CD8-positive, alpha-beta memory T cell (primary cell): Measurements from ENCODE around the gene MACROH2A2. TPM values are rescaled to one million over a fixed set of nuclear protein-coding genes. Genes with fewer than 3 reads are reported as not detected.
A peak's percentile ranks its signal among the peaks of the same experiment; 100 is the strongest.
"Not testable (repeated sequence)": the region's sequence is repeated elsewhere in the genome, so short reads cannot be mapped to it uniquely, and the experiment has no call there.

Experiments used
- CTCF ChIA-PET: fragments of 350-600 bp; sonication (Branson Sonifier 250); formaldehyde crosslinking; loops from one replicate; lab custom pipeline; 2021; ENCODE audit warnings: antibody characterized with exemption; lab: Charles Lee
- POLR2A ChIA-PET: fragments of 350-600 bp; sonication (Branson Sonifier 250); formaldehyde crosslinking; loops from one replicate; lab custom pipeline; 2021; ENCODE audit warnings: antibody characterized with exemption; lab: Charles Lee
- DNase-seq, 5 donors: peaks; one replicate each; pipeline versions ENCODE4 v3.0.0 to v3.0.0-alpha.2; 2020 to 2022; ENCODE audit warnings: mixed read lengths in 1 of 5
- H3K27ac ChIP-seq: one replicate; pipeline ENCODE4 v1.7.0; 2013; ENCODE audit warnings: low read depth, mild to moderate bottlenecking, low read length, moderate library complexity
- H3K27me3 ChIP-seq: 2 replicates; pipeline ENCODE4 v1.7.0; 2013; ENCODE audit warnings: low read length, mild to moderate bottlenecking; ENCODE audit not compliant: insufficient read depth, poor library complexity, severe bottlenecking
- H3K36me3 ChIP-seq: 2 replicates; pipeline ENCODE4 v1.7.0; 2013; ENCODE audit warnings: mild to moderate bottlenecking, low read length, moderate library complexity; ENCODE audit not compliant: insufficient read depth
- H3K4me1 ChIP-seq: 2 replicates; pipeline ENCODE4 v1.7.0; 2013; ENCODE audit warnings: mild to moderate bottlenecking, low read length, moderate library complexity; ENCODE audit not compliant: insufficient read depth
- H3K4me3 ChIP-seq: 2 replicates; pipeline ENCODE4 v1.7.0; 2013; ENCODE audit warnings: mild to moderate bottlenecking, low read length
- H3K9me3 ChIP-seq: 2 replicates; pipeline ENCODE4 v1.7.0; 2013; ENCODE audit warnings: mild to moderate bottlenecking, low read length
- H3K27ac Mint-ChIP-seq, 8 donors: one replicate each; pipeline ENCODE4 v1.8.0; 2020 to 2021; ENCODE audit warnings: mixed read lengths in 8 of 8, mild to moderate bottlenecking in 6 of 8, inconsistent platforms in 3 of 8, moderate library complexity in 3 of 8
- H3K27me3 Mint-ChIP-seq, 2 donors: one replicate each; pipeline ENCODE4 v1.8.0; 2020 to 2021; ENCODE audit warnings: mixed read lengths in 2 of 2, mild to moderate bottlenecking in 1 of 2, moderate library complexity in 1 of 2
- H3K36me3 Mint-ChIP-seq, 3 donors: one replicate each; pipeline ENCODE4 v1.8.0; 2020 to 2021; ENCODE audit warnings: mixed read lengths in 3 of 3, inconsistent platforms in 1 of 3, mild to moderate bottlenecking in 1 of 3
- H3K4me1 Mint-ChIP-seq, 3 donors: one replicate each; pipeline ENCODE4 v1.8.0; 2020 to 2021; ENCODE audit warnings: mixed read lengths in 3 of 3, inconsistent platforms in 1 of 3, mild to moderate bottlenecking in 1 of 3
- H3K4me3 Mint-ChIP-seq, 7 donors: one replicate each; pipeline ENCODE4 v1.8.0; 2020 to 2021; ENCODE audit warnings: mixed read lengths in 7 of 7, mild to moderate bottlenecking in 6 of 7, moderate library complexity in 4 of 7, inconsistent platforms in 2 of 7
- H3K9me3 Mint-ChIP-seq, 5 donors: one replicate each; pipeline ENCODE4 v1.8.0; 2020 to 2022; ENCODE audit warnings: mixed read lengths in 5 of 5, mild to moderate bottlenecking in 3 of 5, moderate library complexity in 2 of 5, inconsistent platforms in 1 of 5
- polyA plus RNA-seq: library from polyadenylated mRNA; unstranded; fragments of 300-500 nt; fragmentation: Illumina TruSeq; gene quantifications from one replicate; pipeline ENCODE4 v1.2.3, GENCODE V29; 2021
- total RNA-seq, 2 experiments: library from RNA; stranded (reverse); gene quantifications; one replicate each; pipeline ENCODE4 v1.2.3, GENCODE V29; 2021

MACROH2A2 gene
- total and polyA plus RNA-seq, 3 experiments from 2014 or later = 2.9 to 4.3 (median 3.4) TPM

DNA sequence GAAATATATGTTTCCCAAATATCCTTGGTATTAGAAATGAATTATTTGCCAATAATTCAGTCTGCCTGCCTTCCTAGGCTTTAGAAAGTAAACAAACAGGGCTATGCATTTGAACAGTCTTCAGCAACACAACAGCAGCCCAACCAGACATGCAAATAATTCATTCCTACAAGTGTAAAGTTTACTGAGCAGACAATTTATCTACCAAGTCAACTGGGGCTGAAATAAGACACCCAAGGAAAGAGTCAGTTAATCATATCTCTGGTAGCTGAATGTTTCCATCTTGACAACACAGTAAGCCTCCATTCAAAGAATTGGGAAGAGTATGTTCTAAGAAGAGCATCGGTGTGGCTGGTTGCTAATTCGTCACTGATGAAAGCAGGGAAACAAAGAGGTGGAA, 41.6 kb downstream of the MACROH2A2 start:
- ChIA-PET CTCF (interaction anchor here (1.9 to 6.5 kb wide), 4 partner anchors 14 to 270 kb away, joined by 4 to 51 read pairs (median 23); partner anchors contain the start of gene TYSND1), POLR2A (interaction anchor here (2.1 kb wide), 1 partner anchor 75 kb away, joined by 10 read pairs; the partner anchor contains the start of gene SAR1A)
- Histone ChIP-seq H3K27ac (no peak overlapping the region), H3K27me3 (no peaks in the 10 kb centered on the region), H3K9me3 (no peaks in the 10 kb centered on the region), H3K36me3 (no peaks in the 10 kb centered on the region), H3K4me3 (peak overlapping the region; percentile 53), H3K4me1 (peaks cover 32% of the 10 kb centered on the region)
- no peaks in the 10 kb centered on the region for H3K9me3 Mint-ChIP-seq
- peak overlapping the region; percentile 23 to 90 (median 75) for H3K4me3 Mint-ChIP-seq
- DNase-seq = no peak
- peak overlapping the region in 7 of 8 donors; percentile 26 to 98 (median 91) for H3K27ac Mint-ChIP-seq
- H3K4me1 Mint-ChIP-seq = peaks cover 42 to 66% (median 52%) of the 10 kb centered on the region in 3 donors
- H3K36me3 Mint-ChIP-seq = peaks cover 13 to 47% (median 14%) of the 10 kb centered on the region in 3 donors
- no peaks in the 10 kb centered on the region for H3K27me3 Mint-ChIP-seq

DNA sequence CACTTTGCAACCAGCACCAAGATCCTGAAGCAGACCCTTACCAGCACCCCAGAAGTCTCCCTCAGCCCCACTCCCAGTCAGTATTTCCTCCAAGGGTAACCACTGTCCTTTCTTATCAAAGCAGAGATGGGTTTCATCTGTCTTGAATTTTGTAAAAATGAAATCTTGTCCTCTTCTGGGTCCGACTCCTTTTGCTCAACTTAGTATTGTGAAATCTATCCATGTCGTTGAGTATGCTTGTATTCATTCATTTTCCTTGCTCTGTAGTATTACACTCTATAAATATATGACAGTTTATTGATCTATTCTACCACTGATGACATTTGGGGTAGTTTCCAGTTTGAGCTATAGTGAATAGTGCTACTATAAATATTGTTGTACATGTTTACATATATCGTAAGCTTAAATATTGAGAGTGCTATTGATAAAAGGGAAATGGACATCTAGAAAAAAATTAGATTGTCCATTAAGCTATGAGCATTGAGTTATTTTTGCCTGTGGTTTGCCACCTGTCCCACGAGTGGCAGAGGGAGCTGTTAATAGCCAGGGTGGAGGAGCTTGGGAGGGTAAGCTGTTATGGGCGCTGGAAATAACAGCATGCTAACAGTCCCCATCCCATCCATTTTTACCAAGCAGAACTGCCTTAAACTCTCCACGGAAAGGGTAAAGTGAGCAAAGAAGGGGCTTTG, 43.5 kb downstream of the MACROH2A2 start:
- Histone ChIP-seq H3K4me1 (peaks cover 32% of the 10 kb centered on the region), H3K9me3 (no peaks in the 10 kb centered on the region), H3K4me3 (no peak overlapping the region), H3K36me3 (no peaks in the 10 kb centered on the region), H3K27me3 (no peaks in the 10 kb centered on the region), H3K27ac (no peak overlapping the region)
- Mint-ChIP-seq H3K4me1 (peaks cover 41 to 61% (median 52%) of the 10 kb centered on the region in 3 donors), H3K27me3 (peaks cover 0 to 1% of the 10 kb centered on the region in 2 donors), H3K27ac (peak overlapping the region in 4 of 8 donors; percentile 13 to 91 (median 56)), H3K36me3 (peaks cover 19 to 66% (median 25%) of the 10 kb centered on the region in 3 donors), H3K9me3 (no peaks in the 10 kb centered on the region), H3K4me3 (peak overlapping the region in 3 of 7 donors; percentile 1 to 33 (median 27))
- ChIA-PET POLR2A (no interaction called here), CTCF (interaction anchor here (1.0 to 6.0 kb wide), 5 partner anchors 11 to 138 kb away, joined by 3 to 33 read pairs (median 4); partner anchors contain the start of gene TYSND1)
- DNase-seq = no peak

DNA sequence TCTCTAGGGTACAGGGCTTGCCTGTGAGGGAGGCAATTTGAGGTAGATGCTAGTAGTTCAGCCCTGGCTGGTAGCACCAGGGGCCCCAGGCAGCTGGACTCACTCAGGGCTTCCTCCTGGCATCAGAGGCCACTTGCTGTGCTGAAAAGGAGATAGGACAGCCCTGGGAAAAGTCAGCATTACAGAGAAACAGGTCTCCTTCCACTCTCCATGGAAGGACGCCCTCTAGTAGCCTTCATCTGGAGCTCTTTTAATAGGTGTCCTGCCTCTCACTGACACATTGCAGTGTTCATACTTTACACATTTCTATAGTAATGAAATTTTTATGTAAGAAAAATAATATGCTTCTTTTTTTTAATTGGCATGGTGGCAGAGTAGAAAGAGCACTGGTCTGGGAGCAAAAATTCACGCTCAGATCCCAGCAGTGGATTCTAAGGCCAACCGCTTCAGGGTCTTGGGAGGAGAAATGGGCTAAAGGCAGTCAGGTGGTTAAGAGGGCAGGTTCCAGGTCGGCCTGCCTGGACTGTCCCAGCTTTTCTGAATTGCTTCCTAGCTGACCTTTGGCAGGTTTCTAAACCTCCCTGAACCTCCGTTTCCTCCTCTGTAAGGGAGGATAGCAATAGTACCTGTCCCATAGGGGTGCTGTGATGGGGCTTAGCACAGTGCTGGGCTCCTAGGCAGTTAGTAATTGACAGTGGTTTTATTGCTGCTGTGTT, 44.2 kb downstream of the MACROH2A2 start:
- no peak overlapping the region for H3K4me3 Mint-ChIP-seq
- H3K36me3 Mint-ChIP-seq = peaks cover 25 to 73% (median 32%) of the 10 kb centered on the region in 3 donors
- peaks cover 0 to 3% of the 10 kb centered on the region in 2 donors for H3K27me3 Mint-ChIP-seq
- ChIA-PET POLR2A (no interaction called here), CTCF (interaction anchor here (1.0 to 6.0 kb wide), 5 partner anchors 10 to 139 kb away, joined by 3 to 33 read pairs (median 4); partner anchors contain the start of gene TYSND1)
- no peaks in the 10 kb centered on the region for H3K9me3 Mint-ChIP-seq
- Histone ChIP-seq H3K36me3 (no peaks in the 10 kb centered on the region), H3K27ac (no peak overlapping the region), H3K4me1 (peaks cover 28% of the 10 kb centered on the region), H3K9me3 (no peaks in the 10 kb centered on the region), H3K4me3 (no peak overlapping the region), H3K27me3 (no peaks in the 10 kb centered on the region)
- DNase-seq = no peak
- H3K4me1 Mint-ChIP-seq = peaks cover 37 to 57% (median 47%) of the 10 kb centered on the region in 3 donors
- H3K27ac Mint-ChIP-seq = peak overlapping the region in 2 of 8 donors; percentile 57 to 91

GRCh38 chr10:70097459-70097858, 44.8 kb downstream of the MACROH2A2 start:
- Mint-ChIP-seq H3K27ac (peak overlapping the region in 2 of 8 donors; percentile 57 to 68), H3K4me3 (no peak overlapping the region), H3K27me3 (peaks cover 0 to 3% of the 10 kb centered on the region in 2 donors), H3K9me3 (no peaks in the 10 kb centered on the region), H3K36me3 (peaks cover 25 to 77% (median 35%) of the 10 kb centered on the region in 3 donors), H3K4me1 (peaks cover 31 to 51% (median 41%) of the 10 kb centered on the region in 3 donors)
- Histone ChIP-seq H3K4me1 (peaks cover 22% of the 10 kb centered on the region), H3K27ac (no peak overlapping the region), H3K36me3 (no peaks in the 10 kb centered on the region), H3K9me3 (no peaks in the 10 kb centered on the region), H3K4me3 (no peak overlapping the region), H3K27me3 (no peaks in the 10 kb centered on the region)
- ChIA-PET POLR2A (no interaction called here), CTCF (interaction anchor here (1.9 to 6.0 kb wide), 2 partner anchors 20 to 139 kb away, joined by 4 to 33 read pairs; no protein-coding TSS in a partner anchor)
- no peak for DNase-seq

- H3K36me3 Mint-ChIP-seq = peaks cover 25 to 83% (median 36%) of the 10 kb centered on the region in 3 donors
- H3K27ac ChIP-seq = no peak overlapping the region
- H3K4me3 Mint-ChIP-seq = no peak overlapping the region
- ChIA-PET POLR2A (no interaction called here), CTCF (interaction anchor here (1.9 to 6.0 kb wide), 3 partner anchors 19 to 140 kb away, joined by 4 to 33 read pairs (median 8); partner anchors contain the start of gene TYSND1)
- no peaks in the 10 kb centered on the region for H3K9me3 ChIP-seq
- H3K9me3 Mint-ChIP-seq = no peaks in the 10 kb centered on the region
- peaks cover 0 to 3% of the 10 kb centered on the region in 2 donors for H3K27me3 Mint-ChIP-seq
- no peak overlapping the region for H3K4me3 ChIP-seq
- H3K36me3 ChIP-seq = no peaks in the 10 kb centered on the region
- DNase-seq = no peak
- peak overlapping the region in 2 of 8 donors; percentile 9 to 47 for H3K27ac Mint-ChIP-seq
- peaks cover 24 to 43% (median 33%) of the 10 kb centered on the region in 3 donors for H3K4me1 Mint-ChIP-seq
- no peaks in the 10 kb centered on the region for H3K27me3 ChIP-seq
- peaks cover 14% of the 10 kb centered on the region for H3K4me1 ChIP-seq
Measured at GRCh38 chr10:70098271-70098670, 45.6 kb downstream of the MACROH2A2 start.

DNA sequence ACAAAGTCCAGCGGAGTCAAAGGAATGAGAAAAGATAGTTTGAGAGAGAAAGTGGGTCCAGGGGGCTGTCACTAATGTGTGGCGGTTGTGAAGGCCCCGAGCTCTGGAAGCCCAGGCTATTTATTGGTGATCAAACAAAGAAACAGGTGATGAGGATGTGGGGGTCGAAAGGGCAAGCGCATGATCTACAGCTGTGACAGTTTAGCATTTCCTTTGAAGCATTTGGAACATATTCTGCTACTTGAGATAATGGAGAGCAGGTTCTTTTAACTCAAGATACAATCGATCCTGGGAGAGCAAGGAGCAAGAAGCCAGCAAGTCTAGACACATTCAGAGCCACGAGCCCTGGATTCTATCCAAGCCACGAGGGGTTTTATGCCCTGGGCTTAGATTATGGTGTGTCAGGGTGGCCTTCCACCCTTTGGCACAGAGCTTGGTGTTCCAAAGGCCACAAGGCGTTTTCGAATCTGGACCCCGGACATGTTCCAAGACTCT, 48.5 kb downstream of the MACROH2A2 start:
- POLR2A ChIA-PET, H3K27ac ChIP-seq, H3K9me3 ChIP-seq, H3K4me3 Mint-ChIP-seq, H3K4me3 ChIP-seq, H3K27me3 Mint-ChIP-seq, H3K4me1 ChIP-seq, H3K9me3 Mint-ChIP-seq, DNase-seq, CTCF ChIA-PET, H3K36me3 ChIP-seq, H3K27me3 ChIP-seq: not testable (repeated sequence)
- Mint-ChIP-seq H3K4me1 (peaks cover 4 to 29% (median 9%) of the 10 kb centered on the region in 3 donors), H3K36me3 (peaks cover 18 to 90% (median 37%) of the 10 kb centered on the region in 3 donors), H3K27ac (peak overlapping the region in 2 of 8 donors; percentile 22 to 76)

DNA sequence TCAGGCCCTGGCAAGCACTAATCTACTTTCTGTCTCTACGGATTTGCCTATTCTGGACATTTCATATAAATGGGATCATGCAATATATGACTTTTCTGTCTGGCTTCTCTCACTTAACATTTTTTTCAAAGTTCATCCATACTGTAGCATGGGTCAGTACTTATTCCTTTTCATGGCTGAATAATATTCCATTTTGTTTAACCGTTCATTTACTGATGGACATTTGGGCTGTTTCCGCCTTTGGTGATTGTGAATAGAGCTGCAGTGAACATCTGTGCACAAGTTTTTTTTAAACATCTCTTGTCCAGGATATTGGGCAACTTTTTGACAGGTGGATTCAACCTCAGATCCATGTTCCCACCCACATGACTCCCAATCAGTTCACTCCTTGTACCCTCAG, 49.0 kb downstream of the MACROH2A2 start:
- no peak for DNase-seq
- H3K9me3 Mint-ChIP-seq = no peaks in the 10 kb centered on the region
- H3K4me1 Mint-ChIP-seq = peaks cover 0 to 24% (median 5%) of the 10 kb centered on the region in 3 donors
- peak overlapping the region in 2 of 8 donors; percentile 8 to 47 for H3K27ac Mint-ChIP-seq
- Histone ChIP-seq H3K27me3 (no peaks in the 10 kb centered on the region), H3K36me3 (peaks cover 4% of the 10 kb centered on the region), H3K9me3 (no peaks in the 10 kb centered on the region), H3K27ac (no peak overlapping the region), H3K4me3 (no peak overlapping the region), H3K4me1 (no peaks in the 10 kb centered on the region)
- H3K4me3 Mint-ChIP-seq = no peak overlapping the region
- ChIA-PET POLR2A (no interaction called here), CTCF (no interaction called here)
- H3K27me3 Mint-ChIP-seq = peaks cover 0 to 3% of the 10 kb centered on the region in 2 donors
- peaks cover 16 to 85% (median 34%) of the 10 kb centered on the region in 3 donors for H3K36me3 Mint-ChIP-seq
